GM19043 (cell line): Measurements from ENCODE around the gene MFRP.

Experiments
- ATAC-seq: cut with Tn5 transposase; IDR thresholded peaks from one replicate; pipeline ENCODE4 v1.9.1; 2021; ENCODE audit warnings: low read depth; ENCODE audit not compliant: unreplicated experiment

The MFRP gene

GRCh38 chr11:119338965-119339588 lies 7.4 kb downstream of the MFRP start:
- ATAC-seq, result no peak

GRCh38 chr11:119338318-119338890 lies 8.1 kb downstream of the MFRP start:
- ATAC-seq, result no peak

GRCh38 chr11:119337581-119338317 lies 8.8 kb downstream of the MFRP start:
- ATAC-seq, result no peak

- no peak for ATAC-seq
These were observed 9.6 kb downstream of the MFRP start for GRCh38 chr11:119336744-119337469.

- ATAC-seq, result no peak
These were observed 10.6 kb downstream of the MFRP start for GRCh38 chr11:119335655-119336543.

GRCh38 chr11:119335091-119335654 lies 11.3 kb downstream of the MFRP start:
- no peak for ATAC-seq

GRCh38 chr11:119334174-119334930 lies 12.2 kb downstream of the MFRP start, which contains the start of gene RNF26:
TSS of gene RNF26 (plus strand) at chr11:119334527. CDS start at chr11:119335123, 596 bp downstream.
- ATAC-seq, result peak; percentile 91

- ATAC-seq, result no peak
These were observed 14.3 kb downstream of the MFRP start for GRCh38 chr11:119332111-119332765.

- no peak for ATAC-seq
These were observed 16.3 kb downstream of the MFRP start for GRCh38 chr11:119330237-119330636.

GRCh38 chr11:119329320-119329719 lies 17.2 kb downstream of the MFRP start:
- ATAC-seq, result no peak

- no peak for ATAC-seq
These were observed 22.3 kb downstream of the MFRP start for GRCh38 chr11:119324189-119324588.

- ATAC-seq, result no peak
These were observed 22.9 kb downstream of the MFRP start for GRCh38 chr11:119323532-119324033.

- no peak for ATAC-seq
These were observed 23.5 kb downstream of the MFRP start for GRCh38 chr11:119322921-119323531.

GRCh38 chr11:119322360-119322739 lies 24.2 kb downstream of the MFRP start:
- no peak for ATAC-seq

GRCh38 chr11:119320776-119321524 lies 25.6 kb downstream of the MFRP start:
- peak; percentile 51 for ATAC-seq

- no peak for ATAC-seq
These were observed 26.2 kb downstream of the MFRP start for GRCh38 chr11:119320240-119320775.

GRCh38 chr11:119319700-119320239 lies 26.7 kb downstream of the MFRP start:
- no peak for ATAC-seq
